ENCODE data around the gene LITAF. TPM values are rescaled to one million over a fixed set of nuclear protein-coding genes. Genes with fewer than 3 reads are reported as not detected.
A peak's percentile ranks its signal among the peaks of the same experiment; 100 is the strongest.

LITAF gene
- total and polyA plus RNA-seq, 7 donors, result 5.0 to 60.2 (median 20.7) TPM

GRCh38 chr16:11547118-11547916 is 39.4 kb downstream of the LITAF start:
- intact Hi-C loops (cut with DNase I), result no loop called here
- H3K36me3 ChIP-seq (ENCODE audit: insufficient read depth in 1 of 2, low read depth in 1 of 2), result peaks cover 0 to 43% of the 10 kb centered on the region in 2 donors
- H3K27ac ChIP-seq, result peak overlapping the region; percentile 76
- DNase-seq (no peak), ATAC-seq (no peak)
- TF ChIP-seq CTCF (IDR thresholded peaks at IDR 0.05), result no peak
- whole genome bisulfite sequencing, 3 donors, result 73 to 82% (median 73%) methylated on average over 13 of the region's 13 CpGs
- no peak overlapping the region for H3K4me3 ChIP-seq
- H3K27me3 ChIP-seq (ENCODE audit: insufficient read depth in 3 of 3, low read length in 2 of 3), result no peaks in the 10 kb centered on the region
- peaks cover 6% of the 10 kb centered on the region for H3K4me1 ChIP-seq
- no peaks in the 10 kb centered on the region for H3K9me3 ChIP-seq

- Histone ChIP-seq H3K36me3 (ENCODE audit: insufficient read depth in 1 of 2, low read depth in 1 of 2) (peaks cover 0 to 37% of the 10 kb centered on the region in 2 donors), H3K27me3 (ENCODE audit: insufficient read depth in 3 of 3, low read length in 2 of 3) (no peaks in the 10 kb centered on the region), H3K4me3 (no peak overlapping the region), H3K4me1 (peaks cover 6% of the 10 kb centered on the region), H3K27ac (peak overlapping the region; percentile 76), H3K9me3 (no peaks in the 10 kb centered on the region)
- ATAC-seq (peak in 2 of 4 donors; percentile 48 to 77), DNase-seq (no peak)
- intact Hi-C loops (cut with DNase I), result no loop called here
- 29 to 51% (median 35%) methylated on average over 5 of the region's 5 CpGs for WGBS, 3 donors
- TF ChIP-seq CTCF (IDR thresholded peaks at IDR 0.05), result no peak
These were observed 40.1 kb downstream of the LITAF start for GRCh38 chr16:11546608-11547061.

GRCh38 chr16:11543661-11544393 is 42.9 kb downstream of the LITAF start:
- H3K36me3 ChIP-seq (ENCODE audit: insufficient read depth in 1 of 2, low read depth in 1 of 2), result peaks cover 0 to 11% of the 10 kb centered on the region in 2 donors
- no peak for ATAC-seq
- H3K4me1 ChIP-seq, result peaks cover 6% of the 10 kb centered on the region
- H3K9me3 ChIP-seq, result no peaks in the 10 kb centered on the region
- intact Hi-C loops (cut with DNase I), result no loop called here
- H3K27me3 ChIP-seq (ENCODE audit: insufficient read depth in 3 of 3, low read length in 2 of 3), result no peaks in the 10 kb centered on the region
- TF ChIP-seq CTCF (IDR thresholded peaks at IDR 0.05), result no peak
- DNase-seq, result no peak
- no peak overlapping the region for H3K27ac ChIP-seq
- 71 to 78% (median 74%) methylated on average over 12 of the region's 12 CpGs for whole genome bisulfite sequencing, 3 donors
- no peak overlapping the region for H3K4me3 ChIP-seq

GRCh38 chr16:11542069-11542744 is 44.5 kb downstream of the LITAF start:
- Histone ChIP-seq H3K27ac (no peak overlapping the region), H3K27me3 (ENCODE audit: insufficient read depth in 3 of 3, low read length in 2 of 3) (no peaks in the 10 kb centered on the region), H3K36me3 (ENCODE audit: insufficient read depth in 1 of 2, low read depth in 1 of 2) (no peaks in the 10 kb centered on the region), H3K9me3 (no peaks in the 10 kb centered on the region), H3K4me3 (no peak overlapping the region), H3K4me1 (peaks cover 6% of the 10 kb centered on the region)
- 58 to 62% (median 61%) methylated on average over 9 of the region's 9 CpGs for WGBS, 3 donors
- DNase-seq, result no peak
- no peak for TF ChIP-seq CTCF (IDR thresholded peaks at IDR 0.05)
- intact Hi-C loops (cut with DNase I), result no loop called here
- ATAC-seq, result no peak

Data from psoas muscle (tissue), 8 donors.